ENCODE results near the gene RBBP8NL. TPM values are rescaled to one million over a fixed set of nuclear protein-coding genes. Genes with fewer than 3 reads are reported as not detected.

The RBBP8NL gene
- total RNA-seq, 1 experiment from 2014 or later, result 1.5 TPM

GRCh38 chr20:62361799-62362589, 65.3 kb downstream of the RBBP8NL start (continued):
- peak; percentile 72; the same call in 1 of the 2 replicates for TF ChIP-seq ZNF281 (CRISPR knock-in tag; IDR thresholded peaks at IDR 0.05)

DNA sequence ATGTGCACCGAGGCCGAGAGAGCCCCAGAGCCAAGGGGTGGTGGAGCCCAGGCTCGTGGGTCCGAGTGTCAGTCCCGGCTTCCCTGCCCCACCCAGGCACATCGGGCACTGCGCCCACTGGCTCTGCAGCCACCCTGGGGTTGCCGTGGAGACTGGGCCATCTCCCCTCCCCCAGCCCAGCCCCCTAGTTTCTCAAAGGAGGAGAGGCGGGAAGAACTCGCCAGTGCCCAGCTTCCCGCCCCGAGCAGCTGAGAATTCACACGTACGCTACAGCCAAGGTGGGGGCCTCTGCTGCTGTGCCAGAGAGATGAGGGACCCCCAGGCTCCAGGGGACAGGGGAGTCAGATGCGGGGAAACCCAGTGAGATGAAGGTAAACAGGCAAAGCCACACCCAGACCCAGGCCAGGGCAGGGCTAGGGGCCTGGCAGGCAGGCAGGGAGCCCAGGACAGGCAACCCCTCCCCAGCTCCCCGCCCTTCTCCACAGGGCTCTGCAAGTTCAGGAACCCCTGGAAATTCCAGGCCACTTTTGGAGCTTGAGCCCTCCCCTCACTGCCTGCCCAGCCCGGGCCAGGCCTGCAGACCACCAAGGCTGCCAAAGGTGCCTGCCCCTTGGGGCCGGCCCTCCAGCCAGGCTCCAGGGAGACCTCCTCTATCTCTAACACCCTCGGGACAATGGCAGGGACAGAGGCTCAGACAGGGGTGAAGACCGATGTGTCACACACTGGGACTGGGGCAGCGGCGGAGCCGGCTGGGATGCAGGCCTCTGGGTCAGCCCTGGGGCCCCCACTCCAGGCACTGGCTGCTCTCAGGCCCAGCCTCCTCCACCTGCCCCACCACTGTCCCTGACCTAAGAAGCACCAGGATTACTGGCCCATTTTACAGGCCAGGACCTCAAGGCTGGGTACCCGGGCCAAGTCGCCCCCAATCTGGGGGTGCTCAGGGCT, 66.2 kb downstream of the RBBP8NL start:
- POLR2A ChIA-PET, result interaction anchor here (0.6 to 2.6 kb wide), 5 partner anchors 14 to 1486 kb away, joined by 3 to 8 read pairs (median 4); partner anchors contain the start of gene RPS21
- ATAC-seq (peak; percentile 6), DNase-seq (ENCODE audit: low spot score) (peak; percentile 43)
- H3K36me3 Mint-ChIP-seq, result no peaks in the 10 kb centered on the region
- H3K27me3 Mint-ChIP-seq (ENCODE audit: low read depth), result no peaks in the 10 kb centered on the region
- H3K4me3 Mint-ChIP-seq, result no peak overlapping the region
- no peaks in the 10 kb centered on the region for H3K9me3 Mint-ChIP-seq
- CTCF ChIA-PET, result interaction anchor here (0.8 to 9.1 kb wide), 4 partner anchors 15 to 204 kb away, joined by 3 to 137 read pairs (median 4); no protein-coding TSS in a partner anchor
- H3K4me1 Mint-ChIP-seq, result peaks cover 47% of the 10 kb centered on the region
- TF ChIP-seq RELA (CRISPR knock-in tag; IDR thresholded peaks at IDR 0.05; ENCODE audit: borderline replicate concordance) (no peak), GTF2I (CRISPR knock-in tag; conservative IDR thresholded peaks at IDR 0.05) (peak; percentile 88), ZNF532 (CRISPR knock-in tag; IDR thresholded peaks at IDR 0.05; ENCODE audit: borderline replicate concordance) (peak; percentile 63; the same call in 1 of the 2 replicates)
- H3K27ac Mint-ChIP-seq, result peak overlapping the region; percentile 98

Other genes with a start within 250 kb of the RBBP8NL start
- 26.6 to 33.0 TPM (median 27.9 TPM) in 3 replicates for gene MTG2, start 244.5 kb downstream of the RBBP8NL start, total RNA-seq (2021)
- 2.9 to 3.4 TPM (median 3.3 TPM) in 3 replicates for gene HRH3, start 207.3 kb downstream of the RBBP8NL start, total RNA-seq (2021)
- gene OSBPL2, start 189.0 kb downstream of the RBBP8NL start, total RNA-seq (2021), result 37.8 to 49.5 TPM (median 39.4 TPM) in 3 replicates
- 146 to 160 TPM (median 147 TPM) in 3 replicates for gene ADRM1, start 124.5 kb downstream of the RBBP8NL start, total RNA-seq (2021)
- gene LAMA5, start 60.2 kb downstream of the RBBP8NL start, total RNA-seq (2021), result 298 to 329 TPM (median 323 TPM) in 3 replicates
- gene RPS21, start 40.4 kb downstream of the RBBP8NL start, total RNA-seq (2021), result 2,016 to 2,119 TPM (median 2,047 TPM) in 3 replicates
- 7.5 to 10.6 TPM (median 9.2 TPM) in 3 replicates for gene CABLES2, start 20.3 kb downstream of the RBBP8NL start, total RNA-seq (2021)
- gene GATA5, start 48.5 kb upstream of the RBBP8NL start, total RNA-seq (2021), result 1.4 to 2.3 TPM (median 1.6 TPM) in 3 replicates
- gene SLCO4A1, start 215.0 kb upstream of the RBBP8NL start, total RNA-seq (2021), result 15.2 to 19.9 TPM (median 18.5 TPM) in 3 replicates

All from WTC11 (cell line).